ENCODE data around the gene NUBPL. TPM values are rescaled to one million over a fixed set of nuclear protein-coding genes. Genes with fewer than 3 reads are reported as not detected.

The NUBPL gene
- total RNA-seq, 1 experiment from 2014 or later = 5.7 TPM

GRCh38 chr14:31712244-31713127 is 151.3 kb downstream of the NUBPL start:
- ChIA-PET CTCF (no interaction called here), POLR2A (no interaction called here)
- in situ Hi-C loops (cut with HindIII; ENCODE audit: low pct_unique_long_range_greater_than_20kb, low sequenced_read_pairs) (no loop called here), intact Hi-C loops (cut with micrococcal nuclease; ENCODE audit: unreplicated experiment) (no loop called here)
- Histone ChIP-seq H3K27ac (ENCODE audit: low read length) (no peak overlapping the region), H3K27me3 (ENCODE audit: control insufficient read depth, insufficient read depth, low read length) (no peaks in the 10 kb centered on the region), H3K4me1 (ENCODE audit: control insufficient read depth, insufficient read depth, low read length) (no peaks in the 10 kb centered on the region), H3K4me3 (ENCODE audit: low read depth in 2 of 2, low read length in 2 of 2) (no peak overlapping the region), H3K9me3 (ENCODE audit: control insufficient read depth, insufficient read depth, low read depth, low read length) (no peaks in the 10 kb centered on the region), H3K36me3 (ENCODE audit: control insufficient read depth, insufficient read depth, low read length) (no peaks in the 10 kb centered on the region)
- BruUV-seq (replicated peaks) = no TSS peak
- ATAC-seq = no peak
- TF ChIP-seq TCF7L2 (IDR thresholded peaks at IDR 0.05; ENCODE audit: low read depth, low read length) = no peak
- TF ChIP-seq REST (IDR thresholded peaks at IDR 0.05; ENCODE audit: insufficient read depth in 1 of 2, low read depth in 2 of 2, low read length in 1 of 2) = no peak
- no peak for TF ChIP-seq POLR2AphosphoS5 (IDR thresholded peaks at IDR 0.05; ENCODE audit: low read depth, low read length)
- TF ChIP-seq CTCF (IDR thresholded peaks at IDR 0.05) = no peak
- no peak for TF ChIP-seq SIN3A (IDR thresholded peaks at IDR 0.05; ENCODE audit: borderline replicate concordance, insufficient read depth, low read depth, low read length)
- no peak for DNase-seq (ENCODE audit: low read depth, low spot score)

GRCh38 chr14:31716208-31716607 is 155.0 kb downstream of the NUBPL start:
- H3K27me3 ChIP-seq (ENCODE audit: control insufficient read depth, insufficient read depth, low read length) = no peaks in the 10 kb centered on the region
- no peak overlapping the region for H3K4me3 ChIP-seq (ENCODE audit: low read depth in 2 of 2, low read length in 2 of 2)
- no peak for TF ChIP-seq CTCF (IDR thresholded peaks at IDR 0.05)
- no peak for TF ChIP-seq REST (IDR thresholded peaks at IDR 0.05; ENCODE audit: insufficient read depth in 1 of 2, low read depth in 2 of 2, low read length in 1 of 2)
- TF ChIP-seq TCF7L2 (IDR thresholded peaks at IDR 0.05; ENCODE audit: low read depth, low read length) = no peak
- TF ChIP-seq SIN3A (IDR thresholded peaks at IDR 0.05; ENCODE audit: borderline replicate concordance, insufficient read depth, low read depth, low read length) = no peak
- TF ChIP-seq POLR2AphosphoS5 (IDR thresholded peaks at IDR 0.05; ENCODE audit: low read depth, low read length) = no peak
- ChIA-PET POLR2A (no interaction called here), CTCF (no interaction called here)
- ATAC-seq (no peak), DNase-seq (ENCODE audit: low read depth, low spot score) (no peak)
- in situ Hi-C loops (cut with HindIII; ENCODE audit: low pct_unique_long_range_greater_than_20kb, low sequenced_read_pairs) = no loop called here
- no peak overlapping the region for H3K27ac ChIP-seq (ENCODE audit: low read length)
- no peaks in the 10 kb centered on the region for H3K9me3 ChIP-seq (ENCODE audit: control insufficient read depth, insufficient read depth, low read depth, low read length)
- intact Hi-C loops (cut with micrococcal nuclease; ENCODE audit: unreplicated experiment) = no loop called here
- H3K4me1 ChIP-seq (ENCODE audit: control insufficient read depth, insufficient read depth, low read length) = no peaks in the 10 kb centered on the region
- no peaks in the 10 kb centered on the region for H3K36me3 ChIP-seq (ENCODE audit: control insufficient read depth, insufficient read depth, low read length)
- BruUV-seq (replicated peaks) = no TSS peak
